GM12801 (cell line): ENCODE measurements around the gene KRT37.

Experiments
- TF ChIP-seq, protein P1 (sequence below): IDR thresholded peaks from one replicate; pipeline ENCODE4 v1.5.1; 2011; ENCODE audit warnings: control low read depth; ENCODE audit not compliant: insufficient read length; ENCODE audit errors: extremely low read depth

The KRT37 gene

DNA sequence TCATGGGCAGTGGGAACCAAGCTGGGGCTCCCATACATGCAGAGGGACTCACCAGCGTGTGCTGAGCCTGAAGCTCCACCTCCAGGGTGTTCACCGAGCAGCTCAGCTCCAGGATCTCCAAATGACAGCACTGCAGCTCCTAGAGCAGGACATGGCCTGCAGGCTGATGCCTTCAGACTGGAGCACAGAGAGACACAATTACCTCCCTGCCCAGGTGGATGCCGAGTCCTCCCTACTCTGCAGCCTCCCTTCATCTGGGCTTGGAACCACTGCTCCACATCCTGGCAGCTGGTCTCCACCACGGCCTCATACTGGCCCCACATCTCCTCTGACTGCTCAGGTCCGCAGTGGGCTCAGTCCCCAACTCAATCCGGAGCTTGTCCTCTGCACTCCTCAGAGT is 24.6 kb upstream of the KRT37 start:
- TF ChIP-seq, protein P1, sequence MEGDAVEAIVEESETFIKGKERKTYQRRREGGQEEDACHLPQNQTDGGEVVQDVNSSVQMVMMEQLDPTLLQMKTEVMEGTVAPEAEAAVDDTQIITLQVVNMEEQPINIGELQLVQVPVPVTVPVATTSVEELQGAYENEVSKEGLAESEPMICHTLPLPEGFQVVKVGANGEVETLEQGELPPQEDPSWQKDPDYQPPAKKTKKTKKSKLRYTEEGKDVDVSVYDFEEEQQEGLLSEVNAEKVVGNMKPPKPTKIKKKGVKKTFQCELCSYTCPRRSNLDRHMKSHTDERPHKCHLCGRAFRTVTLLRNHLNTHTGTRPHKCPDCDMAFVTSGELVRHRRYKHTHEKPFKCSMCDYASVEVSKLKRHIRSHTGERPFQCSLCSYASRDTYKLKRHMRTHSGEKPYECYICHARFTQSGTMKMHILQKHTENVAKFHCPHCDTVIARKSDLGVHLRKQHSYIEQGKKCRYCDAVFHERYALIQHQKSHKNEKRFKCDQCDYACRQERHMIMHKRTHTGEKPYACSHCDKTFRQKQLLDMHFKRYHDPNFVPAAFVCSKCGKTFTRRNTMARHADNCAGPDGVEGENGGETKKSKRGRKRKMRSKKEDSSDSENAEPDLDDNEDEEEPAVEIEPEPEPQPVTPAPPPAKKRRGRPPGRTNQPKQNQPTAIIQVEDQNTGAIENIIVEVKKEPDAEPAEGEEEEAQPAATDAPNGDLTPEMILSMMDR: no peak

DNA sequence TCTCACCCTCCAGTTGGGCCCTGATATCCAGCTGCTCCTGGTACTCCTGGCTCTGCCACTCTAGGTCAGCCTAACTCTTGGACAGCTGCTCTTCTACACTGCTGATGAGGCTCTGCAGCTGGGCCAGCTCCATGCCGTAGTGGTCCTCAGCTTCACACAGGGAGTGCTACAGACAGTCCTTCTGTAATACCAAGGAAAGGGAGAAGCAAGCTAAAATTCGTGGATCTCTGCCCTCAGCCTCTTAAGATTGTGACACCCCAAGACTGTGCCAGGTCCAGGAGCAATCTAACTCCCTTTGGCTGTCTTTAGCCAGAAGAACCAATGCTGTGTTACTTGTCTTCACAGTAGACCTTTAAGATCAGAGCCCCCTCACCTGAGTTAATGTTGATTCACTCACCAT is 24.1 kb upstream of the KRT37 start:
- TF ChIP-seq, protein P1: no peak

DNA sequence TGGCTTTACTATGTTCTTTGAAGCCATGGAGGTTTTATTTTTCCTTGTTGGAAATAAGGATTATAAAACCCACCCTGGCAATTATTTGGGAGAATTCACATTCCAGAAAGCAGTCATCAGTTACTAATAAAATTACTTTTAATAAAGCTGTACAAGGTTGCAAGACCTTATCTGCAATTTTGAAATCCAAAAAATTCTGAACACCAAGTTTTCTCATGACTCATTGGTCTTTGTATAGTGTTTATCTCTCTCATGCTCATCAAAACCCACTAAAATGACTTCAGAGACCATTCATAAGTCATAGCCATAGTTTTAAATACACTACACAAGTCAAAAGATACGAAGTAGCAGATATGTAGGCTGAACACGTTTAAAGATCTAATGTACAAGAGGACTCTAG is 22.4 kb upstream of the KRT37 start:
- TF ChIP-seq, protein P1: no peak

DNA sequence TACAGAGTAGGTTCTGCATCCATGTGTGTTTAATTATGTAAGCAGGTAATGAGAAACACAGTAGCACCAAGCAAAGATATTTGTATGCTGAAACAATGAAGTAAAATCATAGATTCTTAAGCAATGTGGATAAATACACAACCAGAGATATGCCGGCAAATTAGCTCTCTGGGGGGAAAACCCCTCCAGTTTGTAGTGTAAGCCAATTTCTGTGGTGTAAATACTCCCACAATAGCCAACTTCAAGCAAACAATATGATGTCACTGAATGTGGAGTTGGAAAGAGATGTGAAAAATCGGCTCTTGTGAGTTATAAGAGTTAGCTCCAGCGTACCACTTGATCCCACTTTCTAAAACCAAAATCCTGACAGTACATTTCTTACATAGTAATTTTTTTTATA is 20.3 kb upstream of the KRT37 start:
- TF ChIP-seq, protein P1: no peak

DNA sequence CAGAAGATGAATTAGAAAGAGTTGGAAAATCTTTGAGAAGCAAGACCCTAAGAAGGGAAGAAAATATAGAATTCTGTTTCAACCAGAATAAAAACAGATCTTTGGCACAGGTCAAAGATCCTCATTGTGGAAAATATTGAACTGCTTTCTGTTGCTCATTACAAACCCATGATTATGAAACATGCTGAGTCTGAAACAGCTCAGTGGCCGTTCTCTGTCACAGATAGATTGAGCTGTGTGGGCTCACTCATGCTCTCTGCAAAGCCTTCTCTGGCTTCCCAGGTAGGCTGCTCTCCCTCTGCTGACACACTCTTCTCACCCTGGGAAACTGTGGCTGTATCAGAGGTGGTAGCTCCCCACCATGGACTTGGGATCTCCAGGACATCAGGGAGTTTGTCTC is 19.8 kb upstream of the KRT37 start:
- TF ChIP-seq, protein P1: no peak

DNA sequence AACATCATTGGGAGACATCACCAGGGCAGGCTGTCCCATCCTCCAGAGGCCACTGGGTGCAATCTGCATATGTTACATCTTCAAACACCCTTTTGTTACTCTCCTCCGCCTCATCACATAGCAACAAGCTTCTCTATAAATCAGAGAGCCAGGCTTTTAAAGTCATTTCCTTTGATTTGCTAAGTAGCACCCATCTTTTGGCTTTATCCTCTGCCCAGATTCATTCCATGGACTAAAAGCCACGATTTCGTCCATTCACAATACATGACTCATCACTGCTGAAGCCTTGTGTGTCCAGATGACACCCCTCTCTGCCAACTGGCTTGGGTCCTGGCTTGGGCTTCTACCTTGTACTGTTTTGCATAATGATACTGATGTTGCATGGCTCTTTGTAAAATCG is 18.4 kb upstream of the KRT37 start:
- TF ChIP-seq, protein P1: no peak

DNA sequence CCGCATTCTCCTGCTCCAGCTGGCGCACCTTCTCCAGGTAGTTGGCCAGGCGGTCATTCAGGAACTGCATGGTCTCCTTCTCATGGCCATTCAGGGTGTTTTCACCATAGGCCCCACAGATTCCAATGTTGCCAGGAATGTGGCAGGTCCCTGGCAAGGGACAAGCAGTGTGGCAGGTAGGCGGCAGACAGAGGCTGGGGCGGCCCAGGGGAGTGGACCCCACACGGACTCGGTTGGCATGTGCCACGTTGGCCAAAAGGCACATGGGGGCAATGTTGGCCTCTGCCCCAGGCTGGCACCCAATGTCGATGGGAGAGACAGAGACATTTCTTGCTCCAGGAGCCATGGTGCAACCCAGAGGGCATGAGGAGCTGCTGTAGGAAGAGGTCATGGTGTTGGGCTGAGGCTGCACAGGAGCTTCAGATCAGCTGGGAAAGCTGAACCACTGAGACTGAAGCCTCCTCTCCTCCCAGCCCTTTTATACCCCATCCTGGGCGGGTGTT is 16.2 kb upstream of the KRT37 start, which contains the start of gene KRT38:
TSS of gene KRT38 (minus strand) at position 453 of the 503 bp plus-strand sequence. CDS start at position 391, 62 bp downstream.
- TF ChIP-seq, protein P1: no peak
